ENCODE measurements around the gene AMH.

Gene AMH

DNA sequence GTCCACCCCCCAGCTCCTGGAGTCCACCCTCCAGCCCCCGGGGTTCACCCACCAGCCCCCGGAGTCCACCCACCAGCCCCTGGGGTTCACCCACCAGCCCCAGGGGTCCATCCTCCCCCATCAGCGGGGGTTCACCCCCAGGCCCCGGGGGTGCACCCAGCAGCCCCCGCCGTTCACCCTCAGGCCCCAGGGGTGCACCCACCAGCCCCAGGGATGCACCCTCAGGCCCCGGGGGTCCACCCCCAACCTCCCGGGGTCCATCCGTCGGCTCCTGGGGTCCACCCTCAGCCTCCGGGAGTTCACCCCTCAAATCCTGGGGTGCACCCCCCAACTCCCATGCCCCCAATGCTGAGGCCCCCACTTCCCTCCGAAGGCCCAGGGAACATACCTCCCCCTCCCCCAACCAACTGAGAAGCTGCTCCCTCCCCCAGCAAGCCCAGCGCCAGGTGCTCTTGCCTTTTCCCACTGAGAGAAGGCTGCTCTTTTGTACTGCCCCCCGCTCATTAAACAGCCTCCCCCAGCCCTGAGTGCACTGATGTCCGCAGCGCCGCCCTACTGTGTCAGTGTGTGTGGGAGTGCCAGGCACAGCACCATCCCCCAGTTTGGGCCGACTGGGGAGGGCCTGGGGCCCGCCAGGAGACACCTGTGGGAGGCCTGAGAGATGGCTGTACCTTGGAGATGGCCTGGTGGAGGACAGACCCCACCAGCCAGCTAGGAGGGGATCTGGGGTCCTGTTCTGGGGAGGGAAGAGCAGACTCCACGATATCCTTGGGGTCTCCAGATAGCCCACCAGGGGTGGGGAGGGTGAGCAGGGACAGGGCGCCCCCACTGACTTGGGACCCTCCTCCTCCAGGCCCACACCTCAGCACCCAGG lies 750 bp upstream of the AMH start:
- no peak for DNase-seq (ENCODE audit: low read depth, low spot score)

DNA sequence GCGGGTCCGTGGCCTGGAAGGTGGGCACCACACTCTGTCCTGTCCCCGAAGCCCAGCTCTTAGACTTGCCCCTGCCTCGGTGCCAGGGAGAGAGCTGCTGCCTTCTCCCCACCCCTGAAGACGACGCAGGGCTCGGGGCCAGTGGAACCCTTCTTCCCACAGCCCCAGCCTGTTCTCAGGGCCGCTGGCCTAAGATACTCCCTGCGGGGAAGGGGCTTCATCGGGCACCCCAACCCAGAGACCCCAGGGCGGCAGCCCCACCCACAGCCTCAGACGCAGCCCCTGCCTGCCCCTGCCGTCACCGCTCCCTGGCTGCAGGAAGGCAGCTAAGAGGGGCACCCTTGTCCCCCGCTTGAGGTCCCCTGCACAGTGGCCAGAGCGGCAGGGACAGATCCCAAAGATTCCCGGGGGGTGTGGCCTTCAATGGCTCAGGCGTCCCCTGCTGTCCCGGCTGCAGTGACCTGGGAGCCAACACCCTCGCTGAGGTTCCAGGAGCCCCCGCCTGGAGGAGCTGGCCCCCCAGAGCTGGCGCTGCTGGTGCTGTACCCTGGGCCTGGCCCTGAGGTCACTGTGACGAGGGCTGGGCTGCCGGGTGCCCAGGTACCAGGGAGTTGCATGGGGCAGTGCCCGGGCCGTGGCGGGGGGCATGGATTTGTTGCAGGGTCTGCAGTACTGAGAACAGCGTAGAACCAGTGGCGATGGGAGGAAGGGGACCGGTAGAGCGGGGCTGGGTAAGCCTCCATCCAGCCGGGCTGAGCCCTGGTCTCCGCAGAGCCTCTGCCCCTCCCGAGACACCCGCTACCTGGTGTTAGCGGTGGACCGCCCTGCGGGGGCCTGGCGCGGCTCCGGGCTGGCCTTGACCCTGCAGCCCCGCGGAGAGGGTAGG lies 1.0 kb downstream of the AMH start:
- DNase-seq (ENCODE audit: low read depth, low spot score), result no peak

DNA sequence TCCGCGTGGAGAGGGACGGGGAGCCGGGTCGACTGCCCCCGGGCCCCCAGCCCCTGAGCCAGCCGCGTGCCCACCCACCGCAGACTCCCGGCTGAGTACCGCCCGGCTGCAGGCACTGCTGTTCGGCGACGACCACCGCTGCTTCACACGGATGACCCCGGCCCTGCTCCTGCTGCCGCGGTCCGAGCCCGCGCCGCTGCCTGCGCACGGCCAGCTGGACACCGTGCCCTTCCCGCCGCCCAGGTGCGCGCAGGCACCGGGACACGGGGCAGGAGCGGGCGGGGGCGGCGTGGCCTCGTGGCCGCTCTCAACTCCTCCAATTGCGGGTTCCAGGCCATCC lies 1.6 kb downstream of the AMH start:
- no peak for DNase-seq (ENCODE audit: low read depth, low spot score)

DNA sequence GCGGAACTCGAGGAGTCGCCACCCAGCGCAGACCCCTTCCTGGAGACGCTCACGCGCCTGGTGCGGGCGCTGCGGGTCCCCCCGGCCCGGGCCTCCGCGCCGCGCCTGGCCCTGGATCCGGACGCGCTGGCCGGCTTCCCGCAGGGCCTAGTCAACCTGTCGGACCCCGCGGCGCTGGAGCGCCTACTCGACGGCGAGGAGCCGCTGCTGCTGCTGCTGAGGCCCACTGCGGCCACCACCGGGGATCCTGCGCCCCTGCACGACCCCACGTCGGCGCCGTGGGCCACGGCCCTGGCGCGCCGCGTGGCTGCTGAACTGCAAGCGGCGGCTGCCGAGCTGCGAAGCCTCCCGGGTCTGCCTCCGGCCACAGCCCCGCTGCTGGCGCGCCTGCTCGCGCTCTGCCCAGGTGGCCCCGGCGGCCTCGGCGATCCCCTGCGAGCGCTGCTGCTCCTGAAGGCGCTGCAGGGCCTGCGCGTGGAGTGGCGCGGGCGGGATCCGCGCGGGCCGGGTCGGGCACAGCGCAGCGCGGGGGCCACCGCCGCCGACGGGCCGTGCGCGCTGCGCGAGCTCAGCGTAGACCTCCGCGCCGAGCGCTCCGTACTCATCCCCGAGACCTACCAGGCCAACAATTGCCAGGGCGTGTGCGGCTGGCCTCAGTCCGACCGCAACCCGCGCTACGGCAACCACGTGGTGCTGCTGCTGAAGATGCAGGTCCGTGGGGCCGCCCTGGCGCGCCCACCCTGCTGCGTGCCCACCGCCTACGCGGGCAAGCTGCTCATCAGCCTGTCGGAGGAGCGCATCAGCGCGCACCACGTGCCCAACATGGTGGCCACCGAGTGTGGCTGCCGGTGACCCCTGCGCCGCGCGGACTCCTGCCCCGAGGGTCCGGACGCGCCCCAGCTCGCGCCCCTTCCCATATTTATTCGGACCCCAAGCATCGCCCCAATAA lies 2.3 kb downstream of the AMH start:
- DNase-seq (ENCODE audit: low read depth, low spot score), result no peak

- DNase-seq (ENCODE audit: low read depth, low spot score), result no peak
Measured at GRCh38 chr19:2252055-2252796, 3.1 kb downstream of the AMH start.

DNA sequence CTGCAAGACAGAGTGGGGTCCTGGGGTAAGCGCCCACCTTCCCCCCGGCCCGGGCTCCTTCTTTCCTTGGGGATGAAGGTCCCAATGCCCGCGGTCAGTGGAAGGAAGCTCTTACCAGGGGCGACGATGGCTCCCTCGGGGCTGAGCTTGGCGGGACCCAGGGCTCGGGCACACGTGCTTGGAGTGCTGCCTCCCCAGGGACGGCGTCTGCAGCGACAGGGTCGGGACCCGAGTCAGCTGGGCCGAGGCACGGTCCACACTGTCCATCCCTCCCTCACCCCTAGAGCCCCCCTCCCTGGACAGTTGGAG lies 3.6 kb downstream of the AMH start:
- DNase-seq (ENCODE audit: low read depth, low spot score), result no peak

- no peak for DNase-seq (ENCODE audit: low read depth, low spot score)
Measured at GRCh38 chr19:2253106-2254063, 4.3 kb downstream of the AMH start.

DNA sequence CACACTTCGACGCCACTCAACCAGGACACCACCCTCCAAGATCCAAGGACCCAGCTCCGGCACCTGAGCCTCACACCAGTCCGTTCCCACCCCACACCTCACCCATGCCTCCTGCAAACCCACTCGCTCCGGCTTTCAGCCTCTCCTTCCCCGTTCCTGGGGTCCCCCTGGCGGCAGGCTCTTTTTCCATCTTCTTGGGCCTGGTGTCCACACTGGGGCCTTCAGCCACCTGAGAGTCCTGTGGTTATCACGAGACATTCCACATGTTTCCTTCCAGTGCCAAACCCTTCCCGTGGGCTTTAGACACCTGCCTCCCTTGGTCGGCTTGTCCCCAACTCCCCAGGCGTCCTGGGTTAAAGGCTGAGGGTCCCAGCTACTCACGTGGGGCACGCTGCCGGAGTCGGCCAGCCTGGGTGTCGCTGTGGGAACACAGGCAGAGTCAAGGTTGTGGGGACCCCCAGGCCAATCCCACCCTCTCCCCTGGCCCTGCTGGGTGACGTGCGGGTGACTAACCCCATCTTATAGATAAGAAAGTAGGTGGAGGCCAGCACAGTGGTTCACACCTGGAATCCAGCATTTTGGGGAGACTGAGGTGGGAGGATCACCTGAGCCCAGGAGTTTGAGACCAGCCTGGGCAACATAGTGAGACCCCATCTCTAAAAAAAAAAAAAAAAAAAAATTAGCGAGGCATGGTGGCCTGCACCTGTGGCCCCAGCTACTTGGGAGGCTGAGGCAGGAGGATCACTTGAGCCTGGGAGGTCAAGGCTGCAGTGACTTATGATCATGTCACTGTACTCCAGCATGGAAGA lies 5.1 kb downstream of the AMH start:
- no peak for DNase-seq (ENCODE audit: low read depth, low spot score)

DNA sequence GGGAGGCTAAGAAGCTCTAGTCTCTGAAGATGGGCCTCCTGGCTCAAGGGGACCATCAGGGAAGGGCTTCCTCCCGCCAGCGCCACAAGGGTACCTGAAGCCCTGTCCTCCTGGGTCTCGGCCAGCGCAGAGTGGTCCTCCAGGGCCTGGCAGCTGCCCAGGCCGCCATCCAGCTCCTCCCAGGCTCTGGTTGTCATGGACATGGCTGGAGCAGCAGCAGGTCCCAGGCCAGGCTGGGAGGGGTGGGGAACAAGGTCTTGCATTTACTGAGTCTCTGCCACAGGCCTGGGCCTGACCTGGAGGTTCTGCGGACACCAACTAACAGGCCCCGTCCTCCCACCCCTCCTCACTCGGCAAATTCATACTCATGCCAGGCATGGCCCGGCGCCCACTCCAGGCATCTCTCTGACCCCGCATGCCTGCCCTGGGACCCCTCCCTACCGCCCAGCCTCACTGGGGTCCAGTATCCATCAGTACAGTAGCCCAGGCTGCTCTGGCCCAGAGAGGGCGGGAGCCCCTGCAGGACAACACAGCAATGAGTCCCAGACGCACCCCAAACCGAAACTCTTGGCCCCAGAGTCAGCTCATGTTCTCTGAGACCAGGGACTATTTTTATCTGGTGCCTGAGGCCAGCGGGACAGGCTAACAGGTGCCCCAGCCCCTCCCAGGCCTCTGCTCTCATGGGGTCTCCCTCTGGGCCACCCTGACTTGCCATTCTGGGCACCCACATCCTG lies 6.2 kb downstream of the AMH start:
- DNase-seq (ENCODE audit: low read depth, low spot score), result no peak

DNA sequence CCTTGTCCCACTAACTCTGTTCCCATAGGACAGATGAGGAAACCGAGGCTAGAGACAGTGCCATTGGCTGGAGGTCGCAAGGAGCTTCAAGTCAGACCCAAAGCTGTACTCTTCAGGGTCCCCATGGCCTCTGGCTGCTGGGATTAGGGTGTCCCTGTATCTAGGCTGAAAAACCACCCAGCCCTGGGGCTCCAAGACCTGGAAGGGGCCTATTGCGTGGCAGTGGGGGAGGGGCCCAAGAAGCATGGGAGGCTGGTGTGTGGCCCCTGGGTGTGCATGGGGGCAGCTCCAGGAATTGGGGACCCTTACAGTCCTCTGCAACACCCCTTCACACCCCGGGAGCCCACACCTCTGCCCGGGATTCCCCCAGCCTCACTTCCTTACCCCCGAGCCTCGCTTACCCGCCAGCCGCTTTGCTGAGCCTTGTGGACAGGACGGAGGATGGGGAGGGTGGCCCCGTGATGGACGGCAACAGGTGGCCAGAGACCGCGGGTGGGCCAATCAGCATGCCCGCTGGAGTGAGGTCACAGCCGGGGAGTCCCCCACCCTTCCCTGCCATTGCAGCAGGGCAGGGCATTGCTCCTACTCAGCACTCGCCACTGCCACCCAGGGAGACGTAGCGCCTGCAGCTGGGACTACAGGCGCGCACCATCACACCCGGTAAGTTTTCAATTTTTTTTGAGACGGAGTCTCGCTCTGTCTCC lies 7.0 kb downstream of the AMH start, which contains the start of gene JSRP1:
Gene JSRP1, minus strand, starts transcription at position 436 of the 704 bp plus-strand sequence. CDS start 1,103 bp downstream, outside the sequence.
- DNase-seq (ENCODE audit: low read depth, low spot score), result no peak

GRCh38 chr19:2259336-2259735 lies 10.2 kb downstream of the AMH start:
- DNase-seq (ENCODE audit: low read depth, low spot score), result no peak

DNA sequence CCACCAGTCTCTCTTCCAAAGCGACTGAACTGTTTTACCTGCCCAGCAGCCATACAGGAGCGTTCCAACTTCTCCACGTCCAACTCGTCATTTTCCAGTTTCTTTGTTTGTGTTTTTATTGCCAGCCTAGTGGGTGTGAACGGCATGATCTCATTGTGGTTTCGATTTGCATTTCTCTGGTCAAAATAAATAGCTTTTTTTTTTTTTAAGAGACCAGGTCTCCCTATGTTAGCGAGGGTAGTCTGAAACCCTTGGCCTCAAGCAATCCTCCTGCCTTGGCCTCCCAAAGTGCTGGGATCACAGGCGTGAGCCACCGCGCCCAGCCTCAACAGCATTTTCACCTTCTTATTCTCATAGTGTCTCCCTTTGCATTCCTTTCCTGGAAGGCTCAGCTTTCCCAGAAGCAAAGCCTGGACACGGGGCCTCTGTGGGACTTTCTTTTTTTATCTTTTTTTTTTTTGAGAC lies 11.2 kb downstream of the AMH start:
- no peak for DNase-seq (ENCODE audit: low read depth, low spot score)

DNA sequence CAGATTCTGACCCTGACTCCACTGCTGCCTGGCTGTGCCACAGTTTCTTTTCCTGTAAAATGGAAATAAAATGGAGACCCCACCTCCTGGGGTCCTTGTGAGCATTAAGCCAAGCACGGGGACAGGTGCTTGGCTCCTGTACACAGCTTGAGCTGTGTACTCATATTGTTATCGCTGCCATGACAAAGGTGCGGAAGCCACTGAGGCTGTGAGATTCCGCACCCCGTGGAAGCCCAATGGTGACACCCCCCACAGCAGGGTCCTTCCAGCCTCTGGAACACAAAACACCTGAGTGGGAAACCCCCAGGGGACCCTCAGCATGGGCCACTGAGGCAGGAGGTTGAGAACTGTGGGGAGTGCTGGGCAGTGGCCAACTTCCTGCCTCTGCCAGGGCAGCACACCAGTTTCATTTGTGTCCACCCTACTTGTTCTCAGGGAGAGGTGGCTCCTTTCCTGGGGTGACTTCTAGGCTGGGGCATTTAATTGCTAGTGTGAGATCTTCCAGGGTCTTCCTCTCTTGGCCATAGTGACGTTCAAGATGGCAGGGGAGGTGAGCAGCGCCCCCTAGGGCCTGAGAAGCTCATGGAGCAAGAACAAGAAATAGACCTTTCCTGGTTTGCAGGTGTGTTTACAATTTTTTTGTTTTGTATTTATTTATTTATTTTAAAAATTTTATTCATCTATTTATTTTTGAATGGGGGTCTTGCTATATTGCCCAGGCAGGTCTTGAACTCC lies 12.5 kb downstream of the AMH start:
- no peak for DNase-seq (ENCODE audit: low read depth, low spot score)

GRCh38 chr19:2266183-2266993 lies 17.3 kb downstream of the AMH start:
- no peak for DNase-seq (ENCODE audit: low read depth, low spot score)

GRCh38 chr19:2268480-2268830 lies 19.3 kb downstream of the AMH start:
- no peak for DNase-seq (ENCODE audit: low read depth, low spot score)

DNA sequence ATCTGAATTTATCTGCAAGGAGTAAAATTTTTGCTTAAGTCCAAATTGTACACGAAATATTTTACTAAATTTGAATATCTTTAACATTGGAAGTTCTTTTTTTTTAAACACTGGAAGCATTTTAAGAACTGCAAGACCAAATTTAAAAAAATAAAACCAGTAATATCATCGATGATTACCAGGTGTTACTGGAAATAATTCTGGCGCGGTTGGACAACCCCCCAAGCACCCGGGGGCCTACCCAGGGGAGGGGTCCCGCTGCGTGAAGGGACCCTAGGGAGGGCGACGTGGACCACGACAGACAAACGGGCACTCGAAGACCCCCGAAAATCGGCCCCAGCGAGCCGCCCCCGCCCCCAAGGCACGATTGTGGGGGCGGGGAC lies 19.7 kb downstream of the AMH start:
- no peak for DNase-seq (ENCODE audit: low read depth, low spot score)

Data from activated CD4-positive, CD25-positive, alpha-beta regulatory T cell treated with anti-CD3 and anti-CD28 coated beads, Interleukin-2, amount 50 U/mL, for 16 hours (primary cell).